GM19043 (cell line): Measurements from ENCODE around the gene RNASE7.
"Not testable (repeated sequence)": the region's sequence is repeated elsewhere in the genome, so short reads cannot be mapped to it uniquely, and the experiment has no call there.

Experiments used
- ATAC-seq: cut with Tn5 transposase; IDR thresholded peaks from one replicate; pipeline ENCODE4 v1.9.1; 2021; ENCODE audit warnings: low read depth; ENCODE audit not compliant: unreplicated experiment

Gene RNASE7, protein sequence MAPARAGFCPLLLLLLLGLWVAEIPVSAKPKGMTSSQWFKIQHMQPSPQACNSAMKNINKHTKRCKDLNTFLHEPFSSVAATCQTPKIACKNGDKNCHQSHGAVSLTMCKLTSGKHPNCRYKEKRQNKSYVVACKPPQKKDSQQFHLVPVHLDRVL

DNA sequence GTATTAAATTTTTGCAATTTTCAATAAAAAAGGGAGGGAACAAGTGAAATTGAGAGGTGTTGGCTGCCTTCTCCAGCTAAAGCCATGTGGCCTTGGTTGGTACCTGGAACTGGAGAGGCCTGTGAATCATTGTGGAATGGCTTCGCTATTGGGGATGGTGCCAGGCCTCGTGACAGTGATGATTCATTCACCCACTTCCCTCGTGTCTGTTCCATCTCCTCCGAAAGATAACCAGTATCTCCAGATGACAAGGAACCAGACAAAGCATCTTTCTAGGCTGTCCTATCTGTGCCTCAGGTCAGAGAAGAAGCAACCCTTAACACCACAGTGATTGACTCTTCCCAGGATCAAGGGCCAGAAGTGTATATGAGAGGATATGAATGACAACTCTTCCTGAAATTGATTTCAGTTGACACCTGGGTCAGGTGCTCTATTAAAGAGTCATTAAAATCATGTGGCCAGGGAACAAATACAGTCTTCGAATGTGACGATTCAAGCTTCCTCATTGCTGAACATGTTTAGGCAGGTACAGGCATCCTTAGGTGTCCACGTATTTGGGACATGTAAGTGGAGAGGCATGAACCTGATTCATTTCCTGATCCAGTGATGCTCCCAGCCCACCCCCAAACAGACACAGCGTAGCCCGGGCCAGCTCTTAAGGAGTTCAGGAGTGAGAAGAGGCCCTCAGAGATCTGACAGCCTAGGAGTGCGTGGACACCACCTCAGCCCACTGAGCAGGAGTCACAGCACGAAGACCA lies at the start of gene RNASE7:
TSS of gene RNASE7 (plus strand) at position 687 of the 758 bp plus-strand sequence. CDS start 631 bp downstream, outside the sequence.
- no peak for ATAC-seq

GRCh38 chr14:20996521-20996920 lies 45.6 kb upstream of the RNASE7 start:
- no peak for ATAC-seq

GRCh38 chr14:20997115-20997514 lies 45.0 kb upstream of the RNASE7 start:
- no peak for ATAC-seq

DNA sequence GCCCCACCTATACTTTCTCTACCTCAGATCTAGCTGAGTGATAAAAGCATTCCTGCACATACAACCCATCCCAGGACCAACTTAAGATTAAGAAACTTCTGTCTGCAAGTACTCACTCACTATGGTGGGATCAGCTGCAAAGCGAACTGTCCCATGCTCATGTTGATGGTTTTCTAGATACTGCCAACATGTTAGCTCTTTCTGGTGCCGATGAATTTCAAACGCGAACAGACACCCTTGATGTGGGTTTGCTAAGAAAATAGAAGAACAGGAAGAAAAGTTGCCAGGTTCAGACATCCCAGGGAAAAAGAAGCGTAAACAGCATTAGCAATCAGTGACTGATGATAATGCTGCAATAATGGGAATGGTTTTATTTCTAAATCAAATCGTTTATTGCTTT lies 44.6 kb upstream of the RNASE7 start:
- no peak for ATAC-seq

GRCh38 chr14:20998139-20998538 lies 44.0 kb upstream of the RNASE7 start:
- no peak for ATAC-seq

- no peak for ATAC-seq
These were observed 43.3 kb upstream of the RNASE7 start, which contains the start of gene SLC39A2 for GRCh38 chr14:20998674-20999366. TSS of gene SLC39A2 (plus strand) at chr14:20999293. CDS start at chr14:20999447, 154 bp downstream.

DNA sequence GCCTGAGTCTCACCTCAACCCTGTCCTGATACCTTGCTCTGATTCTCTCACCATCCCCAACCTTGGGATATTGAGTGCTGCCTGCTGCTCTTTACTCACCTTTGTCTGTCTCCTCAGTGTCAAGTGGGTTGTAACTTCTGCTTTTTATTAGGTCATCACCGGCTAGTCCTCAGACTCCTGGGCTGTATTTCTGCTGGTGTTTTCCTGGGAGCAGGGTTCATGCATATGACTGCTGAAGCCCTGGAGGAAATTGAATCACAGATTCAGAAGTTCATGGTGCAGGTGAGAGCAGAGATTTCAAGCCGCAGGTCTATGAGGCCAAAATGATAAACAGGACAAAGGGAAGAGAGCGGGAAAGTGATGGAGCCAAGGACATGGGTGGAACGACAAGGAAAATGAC lies 42.6 kb upstream of the RNASE7 start:
- ATAC-seq = no peak

DNA sequence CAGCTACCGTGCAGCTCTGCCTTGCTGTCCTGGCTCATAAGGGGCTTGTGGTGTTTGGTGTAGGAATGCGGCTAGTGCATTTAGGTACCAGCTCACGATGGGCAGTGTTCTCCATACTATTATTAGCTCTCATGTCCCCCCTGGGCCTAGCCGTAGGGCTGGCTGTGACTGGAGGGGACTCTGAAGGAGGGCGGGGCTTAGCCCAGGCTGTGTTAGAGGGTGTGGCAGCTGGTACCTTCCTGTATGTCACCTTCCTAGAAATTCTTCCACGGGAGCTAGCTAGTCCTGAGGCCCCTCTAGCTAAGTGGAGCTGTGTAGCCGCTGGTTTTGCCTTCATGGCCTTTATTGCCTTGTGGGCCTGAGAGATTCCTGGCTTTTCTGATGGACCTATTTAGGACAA lies 40.9 kb upstream of the RNASE7 start:
- ATAC-seq = no peak

- ATAC-seq = no peak
These were observed 38.3 kb upstream of the RNASE7 start for GRCh38 chr14:21003788-21004346.

- ATAC-seq = not testable (repeated sequence)
These were observed 32.4 kb upstream of the RNASE7 start for GRCh38 chr14:21009721-21010120.

GRCh38 chr14:21011136-21011535 lies 31.0 kb upstream of the RNASE7 start:
- ATAC-seq = no peak

GRCh38 chr14:21014761-21015190 lies 27.4 kb upstream of the RNASE7 start:
- no peak for ATAC-seq

- no peak for ATAC-seq
These were observed 26.9 kb upstream of the RNASE7 start for GRCh38 chr14:21015312-21015711.

DNA sequence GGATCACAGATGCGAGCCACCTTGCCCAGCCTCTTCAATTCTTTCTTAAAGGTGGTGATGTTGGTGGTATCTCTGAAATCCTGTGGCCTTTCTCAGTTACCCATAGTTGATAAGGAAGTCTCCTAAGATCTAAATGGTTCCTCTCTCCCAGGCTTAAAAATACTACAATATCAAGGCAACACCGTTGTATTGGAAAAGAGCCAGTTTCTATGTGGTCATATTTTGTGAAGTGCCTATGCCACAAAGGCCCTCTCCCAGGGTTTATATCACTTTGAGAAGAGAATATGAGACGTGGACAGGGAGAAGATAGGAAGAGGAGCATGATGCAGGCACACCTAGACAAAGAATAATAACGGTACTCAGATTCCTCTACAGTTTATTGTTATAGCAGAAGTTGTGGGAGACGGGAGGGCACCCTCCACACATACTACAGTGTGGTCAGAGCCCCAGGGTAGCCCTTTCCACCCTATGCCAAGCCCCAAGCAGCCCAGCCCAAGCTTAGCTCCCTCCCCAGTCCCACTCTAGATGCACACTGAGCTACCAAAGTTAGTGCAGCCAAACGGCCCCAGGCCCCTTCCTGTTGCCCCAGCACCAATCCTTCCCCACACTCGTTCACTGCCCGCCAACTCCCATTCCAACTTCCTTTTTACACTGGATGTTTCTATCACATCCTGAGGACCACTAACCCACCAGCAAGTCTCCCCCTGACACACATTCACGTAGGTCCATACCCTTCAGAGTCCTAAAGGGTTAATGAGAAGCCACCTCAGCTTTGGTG lies 25.6 kb upstream of the RNASE7 start:
- ATAC-seq = no peak

DNA sequence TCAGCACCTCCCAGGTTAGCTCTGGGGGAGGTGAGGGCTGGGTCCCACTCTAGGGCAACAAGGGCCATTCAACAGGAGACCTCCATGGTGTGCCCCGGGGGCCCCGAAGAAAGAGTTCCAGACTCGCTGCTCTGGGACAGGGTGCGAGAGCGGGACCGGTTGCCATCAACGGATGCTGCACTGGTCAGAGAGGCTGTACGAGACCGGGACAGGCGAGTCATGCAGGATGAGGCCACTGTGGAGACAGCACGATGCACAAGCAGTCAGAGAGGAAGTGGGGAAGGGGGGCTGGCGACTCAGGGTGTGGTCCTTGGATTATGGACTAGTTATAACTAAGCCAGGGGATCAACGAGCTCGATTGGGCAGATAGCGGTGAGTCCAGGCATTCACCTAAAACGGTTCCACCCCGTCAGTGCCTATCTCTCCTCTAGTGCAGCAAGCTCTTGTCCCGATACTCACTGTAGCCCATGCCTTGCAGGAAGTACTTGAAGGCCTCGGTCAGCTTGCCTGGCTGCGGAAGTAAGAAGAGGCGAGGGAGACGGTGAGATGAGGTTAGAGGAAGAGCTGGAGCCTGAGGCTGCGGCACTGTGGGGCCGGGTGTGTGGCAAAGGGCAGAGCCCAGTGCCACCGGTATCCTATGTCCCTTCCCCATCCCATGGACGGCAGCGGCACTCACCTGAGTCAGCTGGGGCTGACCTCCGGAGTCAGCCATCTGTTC lies 24.5 kb upstream of the RNASE7 start:
- ATAC-seq = no peak

GRCh38 chr14:21018286-21018685 lies 23.9 kb upstream of the RNASE7 start:
- no peak for ATAC-seq

- ATAC-seq = no peak
These were observed 23.4 kb upstream of the RNASE7 start for GRCh38 chr14:21018781-21019180.

GRCh38 chr14:21019366-21019765 lies 22.8 kb upstream of the RNASE7 start:
- no peak for ATAC-seq

DNA sequence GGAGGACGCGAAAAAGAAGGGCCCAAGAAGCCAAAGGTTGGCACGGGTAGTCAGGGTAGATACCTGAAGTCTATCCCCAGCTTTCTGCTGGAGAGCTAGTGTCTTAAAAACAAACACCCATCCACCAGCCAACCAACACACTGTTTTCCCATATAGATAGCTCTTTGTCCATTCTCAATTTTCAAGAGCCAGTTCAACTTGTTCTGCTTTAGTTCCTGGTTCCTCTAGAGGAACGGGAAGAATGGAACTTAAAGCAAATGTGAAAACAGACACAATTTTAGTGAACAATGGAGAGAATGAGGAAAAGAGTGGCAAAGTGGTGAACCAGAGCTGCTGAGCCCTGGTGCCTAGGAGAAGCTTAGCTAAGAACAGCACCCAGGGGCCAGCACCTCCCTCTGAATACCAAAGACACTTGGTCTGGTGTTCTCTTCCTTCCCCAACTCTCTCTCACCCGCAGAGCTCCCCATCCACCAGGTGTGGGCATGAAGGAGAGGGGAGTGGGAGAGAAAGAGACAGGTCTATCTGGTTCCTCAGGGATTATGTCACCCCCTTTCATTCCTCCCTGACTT lies 21.1 kb upstream of the RNASE7 start:
- no peak for ATAC-seq

GRCh38 chr14:21022686-21023085 lies 19.5 kb upstream of the RNASE7 start:
- ATAC-seq = no peak
